NCI-H146 (cell line): ENCODE results near the gene CEP104.

Source experiments
- DNase-seq: peaks from one replicate; lab custom pipeline; 2025; lab: John Stamatoyannopoulos, UW

The CEP104 gene

GRCh38 chr1:3799976-3800685, 56.9 kb downstream of the CEP104 start:
- no peak for DNase-seq

GRCh38 chr1:3796215-3797061, 60.6 kb downstream of the CEP104 start, which contains the start of gene LRRC47:
Gene LRRC47, minus strand, starts transcription at chr1:3796498. Its CDS starts 22 bp downstream, at chr1:3796476.
- peak; percentile 88 for DNase-seq

- no peak for DNase-seq
Observed at GRCh38 chr1:3795453-3796214, 61.4 kb downstream of the CEP104 start.

GRCh38 chr1:3790952-3791351, 66.1 kb downstream of the CEP104 start:
- DNase-seq: no peak

- DNase-seq: no peak
Observed at GRCh38 chr1:3790500-3790923, 66.5 kb downstream of the CEP104 start.

GRCh38 chr1:3789421-3790300, 67.3 kb downstream of the CEP104 start:
- DNase-seq: no peak

GRCh38 chr1:3788756-3789420, 68.1 kb downstream of the CEP104 start:
- DNase-seq: no peak

- DNase-seq: no peak
Observed at GRCh38 chr1:3787745-3788605, 69.0 kb downstream of the CEP104 start.

GRCh38 chr1:3787349-3787715, 69.7 kb downstream of the CEP104 start:
- no peak for DNase-seq

- DNase-seq: no peak
Observed at GRCh38 chr1:3786468-3787348, 70.3 kb downstream of the CEP104 start.

GRCh38 chr1:3785456-3786157, 71.4 kb downstream of the CEP104 start:
- no peak for DNase-seq

- DNase-seq: no peak
Observed at GRCh38 chr1:3785045-3785444, 72.0 kb downstream of the CEP104 start.

- DNase-seq: no peak
Observed at GRCh38 chr1:3783651-3784474, 73.1 kb downstream of the CEP104 start.

- no peak for DNase-seq
Observed at GRCh38 chr1:3780901-3781300, 76.1 kb downstream of the CEP104 start.

- DNase-seq: no peak
Observed at GRCh38 chr1:3779912-3780416, 77.0 kb downstream of the CEP104 start.

GRCh38 chr1:3779265-3779911, 77.6 kb downstream of the CEP104 start:
- no peak for DNase-seq
